Liver (tissue), 3 donors: Measurements from ENCODE around the gene B3GALT2.

Experiments used
- ATF3 ChIP-seq: IDR thresholded peaks from 2 replicates; pipeline ENCODE4 v1.6.1; 2016; ENCODE audit warnings: antibody characterized with exemption
- CTCF ChIP-seq: fragments of 150-350 bp; IDR thresholded peaks from 2 replicates; pipeline ENCODE4 v1.5.1; 2017; ENCODE audit warnings: improper control_type of control experiment, low read depth, low read length; ENCODE audit not compliant: missing input control
- RAD21 ChIP-seq, 2 donors: IDR thresholded peaks; 2 replicates each; pipeline ENCODE4 v1.6.1; 2016; ENCODE audit warnings: antibody characterized with exemption in 2 of 2, mild to moderate bottlenecking in 2 of 2
- ZBTB33 ChIP-seq: IDR thresholded peaks from 2 replicates; pipeline ENCODE4 v1.6.1; 2016; ENCODE audit warnings: antibody characterized with exemption
- donor health status: healthy.
- donor health status: healthy.

GRCh38 chr1:193211539-193211938 is 25.1 kb upstream of the B3GALT2 start:
- no peak for TF ChIP-seq ATF3
- TF ChIP-seq ZBTB33: no peak
- no peak for TF ChIP-seq RAD21 (IDR thresholded peaks at IDR 0.05)
- no peak for TF ChIP-seq CTCF
